Astrocyte of the cerebellum (primary cell): Measurements from ENCODE around the gene ABCF1.

ENCODE experiments used
- DNase-seq: peaks from one replicate; pipeline ENCODE4 v3.0.0-alpha.2; 2011; ENCODE audit warnings: low read depth
- H3K4me3 ChIP-seq: 2 replicates; pipeline ENCODE4 v1.5.1; 2011; ENCODE audit warnings: mild to moderate bottlenecking, low read depth, low read length, moderate library complexity
- CTCF ChIP-seq: IDR thresholded peaks from 2 replicates; pipeline ENCODE4 v1.5.1; 2012; ENCODE audit warnings: low read length, low read depth, moderate library complexity, mild to moderate bottlenecking; ENCODE audit errors: missing control alignments
- in situ Hi-C: cut with HindIII; loops from 2 replicates; pipeline ENCODE4 v1.10.0; 2017; ENCODE audit warnings: low sequenced_read_pairs

The ABCF1 gene

GRCh38 chr6:30614843-30615218 is 43.6 kb downstream of the ABCF1 start:
- in situ Hi-C loops: loop anchor here (5.0 kb wide), 1 partner anchor 53 kb away; no protein-coding TSS in a partner anchor
- peak overlapping the region; percentile 54 for H3K4me3 ChIP-seq
- DNase-seq: peak; percentile 98
- no peak for TF ChIP-seq CTCF

- no peak for TF ChIP-seq CTCF
- in situ Hi-C loops: no loop called here
- peak; percentile 91 for DNase-seq
- peak overlapping the region; percentile 54 for H3K4me3 ChIP-seq
These were observed 44.1 kb downstream of the ABCF1 start for GRCh38 chr6:30615219-30615957.

- H3K4me3 ChIP-seq: peak overlapping the region; percentile 54
- in situ Hi-C loops: no loop called here
- no peak for TF ChIP-seq CTCF
- no peak for DNase-seq
These were observed 44.9 kb downstream of the ABCF1 start for GRCh38 chr6:30615958-30616810.

GRCh38 chr6:30616811-30617564 is 45.7 kb downstream of the ABCF1 start, which contains the start of gene PPP1R10:
TSS of gene PPP1R10 (minus strand) at chr6:30617243. CDS start at chr6:30609944, 7,299 bp downstream.
- TF ChIP-seq CTCF: no peak
- DNase-seq: peak; percentile 100
- peak within 1 kb of the TSS; percentile 86 for H3K4me3 ChIP-seq
- in situ Hi-C loops: no loop called here

GRCh38 chr6:30617565-30618269 is 46.5 kb downstream of the ABCF1 start, which contains the start of gene MRPS18B:
TSS of gene MRPS18B (plus strand) at chr6:30617840. CDS start at chr6:30617866, 26 bp downstream.
- peak; percentile 97 for DNase-seq
- no peak for TF ChIP-seq CTCF
- in situ Hi-C loops: no loop called here
- peak within 1 kb of the TSS; percentile 86 for H3K4me3 ChIP-seq
